ENCODE data around the gene ACVR1B. TPM values are rescaled to one million over a fixed set of nuclear protein-coding genes. Genes with fewer than 3 reads are reported as not detected.

ACVR1B gene
- total and polyA plus RNA-seq, 5 experiments from 2014 or later, result 1.2 to 12.6 (median 2.3) TPM

GRCh38 chr12:51953864-51954263 lies 2.4 kb downstream of the ACVR1B start:
- Mint-ChIP-seq H3K27ac (peak overlapping the region in 9 of 10 donors; percentile 16 to 87 (median 57)), H3K4me1 (peaks cover 31 to 51% (median 50%) of the 10 kb centered on the region in 4 donors), H3K9me3 (no peaks in the 10 kb centered on the region), H3K4me3 (peak overlapping the region; percentile 70 to 98 (median 80)), H3K27me3 (no peaks in the 10 kb centered on the region), H3K36me3 (no peaks in the 10 kb centered on the region)
- POLR2A ChIA-PET, result interaction anchor here (1.0 to 1.5 kb wide), 3 partner anchors 13 to 133 kb away, joined by 3 to 4 read pairs (median 3); no protein-coding TSS in a partner anchor
- ATAC-seq (no peak), DNase-seq (no peak)

GRCh38 chr12:51954561-51955361 lies 3.3 kb downstream of the ACVR1B start:
- no peaks in the 10 kb centered on the region for H3K27me3 Mint-ChIP-seq
- H3K9me3 Mint-ChIP-seq, result no peaks in the 10 kb centered on the region
- H3K27ac Mint-ChIP-seq, result peak overlapping the region; percentile 20 to 83 (median 74)
- ATAC-seq (no peak), DNase-seq (peak in 2 of 10 donors; percentile 17 to 33)
- H3K4me1 Mint-ChIP-seq, result peaks cover 39 to 60% (median 57%) of the 10 kb centered on the region in 4 donors
- H3K36me3 Mint-ChIP-seq, result peaks cover 0 to 5% (median 0%) of the 10 kb centered on the region in 3 donors
- peak overlapping the region in 8 of 10 donors; percentile 11 to 98 (median 46) for H3K4me3 Mint-ChIP-seq
- POLR2A ChIA-PET, result interaction anchor here (0.7 to 1.5 kb wide), 3 partner anchors 12 to 20 kb away, joined by 3 to 4 read pairs (median 3); no protein-coding TSS in a partner anchor

- Mint-ChIP-seq H3K4me3 (peak overlapping the region in 1 of 10 donors; percentile 2), H3K36me3 (peaks cover 0 to 10% (median 0%) of the 10 kb centered on the region in 3 donors), H3K9me3 (no peaks in the 10 kb centered on the region), H3K27ac (peak overlapping the region in 7 of 10 donors; percentile 21 to 83 (median 56)), H3K4me1 (peaks cover 43 to 68% (median 62%) of the 10 kb centered on the region in 4 donors), H3K27me3 (no peaks in the 10 kb centered on the region)
- ATAC-seq, result no peak
- POLR2A ChIA-PET, result no interaction called here
- DNase-seq, result no peak
Observed at GRCh38 chr12:51955702-51956101, 4.2 kb downstream of the ACVR1B start.

- POLR2A ChIA-PET, result no interaction called here
- no peak for DNase-seq
Observed at GRCh38 chr12:51958542-51958941, 7.0 kb downstream of the ACVR1B start.

GRCh38 chr12:51959211-51959610 lies 7.7 kb downstream of the ACVR1B start:
- Mint-ChIP-seq H3K27me3 (no peaks in the 10 kb centered on the region), H3K4me3 (no peak overlapping the region), H3K27ac (peak overlapping the region in 7 of 10 donors; percentile 7 to 79 (median 25)), H3K4me1 (peaks cover 39 to 64% (median 59%) of the 10 kb centered on the region in 4 donors), H3K36me3 (peaks cover 0 to 19% (median 2%) of the 10 kb centered on the region in 3 donors), H3K9me3 (no peaks in the 10 kb centered on the region)
- DNase-seq, result no peak
- ATAC-seq, result no peak
- POLR2A ChIA-PET, result no interaction called here

More at GRCh38 chr12:51958542-51958941, 7.0 kb downstream of the ACVR1B start:
- ATAC-seq, result no peak
- Mint-ChIP-seq H3K27ac (peak overlapping the region in 1 of 10 donors; percentile 24), H3K27me3 (no peaks in the 10 kb centered on the region), H3K4me1 (peaks cover 45 to 70% (median 66%) of the 10 kb centered on the region in 4 donors), H3K4me3 (no peak overlapping the region), H3K36me3 (peaks cover 0 to 18% (median 2%) of the 10 kb centered on the region in 3 donors), H3K9me3 (no peaks in the 10 kb centered on the region)

GRCh38 chr12:51959921-51960320 lies 8.4 kb downstream of the ACVR1B start:
- Mint-ChIP-seq H3K36me3 (peaks cover 0 to 24% (median 2%) of the 10 kb centered on the region in 3 donors), H3K27me3 (no peaks in the 10 kb centered on the region), H3K27ac (peak overlapping the region in 6 of 10 donors; percentile 7 to 79 (median 30)), H3K4me3 (no peak overlapping the region), H3K4me1 (peaks cover 34 to 57% (median 52%) of the 10 kb centered on the region in 4 donors), H3K9me3 (no peaks in the 10 kb centered on the region)
- POLR2A ChIA-PET, result interaction anchor here (0.9 kb wide), 1 partner anchor 82 kb away, joined by 4 read pairs; no protein-coding TSS in a partner anchor
- DNase-seq, result no peak
- ATAC-seq, result no peak

GRCh38 chr12:51960488-51960887 lies 9.0 kb downstream of the ACVR1B start:
- Mint-ChIP-seq H3K4me3 (peak overlapping the region in 1 of 10 donors; percentile 18), H3K27ac (peak overlapping the region in 7 of 10 donors; percentile 0 to 80 (median 36)), H3K36me3 (peaks cover 0 to 24% (median 2%) of the 10 kb centered on the region in 3 donors), H3K4me1 (peaks cover 34 to 52% (median 48%) of the 10 kb centered on the region in 4 donors), H3K27me3 (no peaks in the 10 kb centered on the region), H3K9me3 (no peaks in the 10 kb centered on the region)
- ATAC-seq, result no peak
- DNase-seq, result no peak
- POLR2A ChIA-PET, result interaction anchor here (0.9 kb wide), 1 partner anchor 81 kb away, joined by 4 read pairs; no protein-coding TSS in a partner anchor

- Mint-ChIP-seq H3K27me3 (no peaks in the 10 kb centered on the region), H3K36me3 (peaks cover 0 to 24% (median 2%) of the 10 kb centered on the region in 3 donors), H3K4me1 (peaks cover 35 to 52% (median 45%) of the 10 kb centered on the region in 4 donors), H3K9me3 (no peaks in the 10 kb centered on the region), H3K27ac (peak overlapping the region in 7 of 10 donors; percentile 0 to 80 (median 39)), H3K4me3 (peak overlapping the region in 1 of 10 donors; percentile 18)
- no peak for ATAC-seq
- POLR2A ChIA-PET, result no interaction called here
- DNase-seq, result no peak
Observed at GRCh38 chr12:51960890-51961289, 9.4 kb downstream of the ACVR1B start.

- Mint-ChIP-seq H3K4me1 (peaks cover 33 to 51% (median 42%) of the 10 kb centered on the region in 4 donors), H3K27me3 (no peaks in the 10 kb centered on the region), H3K27ac (peak overlapping the region in 6 of 10 donors; percentile 4 to 76 (median 70)), H3K4me3 (peak overlapping the region in 5 of 10 donors; percentile 11 to 40 (median 18)), H3K9me3 (no peaks in the 10 kb centered on the region), H3K36me3 (peaks cover 0 to 24% (median 2%) of the 10 kb centered on the region in 3 donors)
- peak; percentile 78 to 80 for ATAC-seq
- POLR2A ChIA-PET, result interaction anchor here (0.8 to 1.2 kb wide), 2 partner anchors 11 to 467 kb away, joined by 3 to 7 read pairs; partner anchors contain the start of gene ACVR1B
- no peak for DNase-seq
Observed at GRCh38 chr12:51961834-51962233, 10.3 kb downstream of the ACVR1B start.

- Mint-ChIP-seq H3K4me1 (peaks cover 33 to 49% (median 41%) of the 10 kb centered on the region in 4 donors), H3K4me3 (peak overlapping the region in 1 of 10 donors; percentile 33), H3K36me3 (peaks cover 0 to 24% (median 2%) of the 10 kb centered on the region in 3 donors), H3K9me3 (no peaks in the 10 kb centered on the region), H3K27ac (peak overlapping the region in 1 of 10 donors; percentile 20), H3K27me3 (no peaks in the 10 kb centered on the region)
- no peak for DNase-seq
- ATAC-seq, result no peak
- POLR2A ChIA-PET, result interaction anchor here (1.2 kb wide), 1 partner anchor 12 kb away, joined by 7 read pairs; the partner anchor contains the start of gene ACVR1B
Observed at GRCh38 chr12:51962737-51963136, 11.2 kb downstream of the ACVR1B start.

GRCh38 chr12:51963477-51963876 lies 12.0 kb downstream of the ACVR1B start:
- Mint-ChIP-seq H3K27me3 (no peaks in the 10 kb centered on the region), H3K36me3 (peaks cover 0 to 24% (median 2%) of the 10 kb centered on the region in 3 donors), H3K27ac (no peak overlapping the region), H3K4me3 (no peak overlapping the region), H3K4me1 (peaks cover 33 to 45% (median 39%) of the 10 kb centered on the region in 4 donors), H3K9me3 (no peaks in the 10 kb centered on the region)
- no peak for ATAC-seq
- no peak for DNase-seq
- POLR2A ChIA-PET, result no interaction called here

GRCh38 chr12:51969643-51970042 lies 18.1 kb downstream of the ACVR1B start:
- Mint-ChIP-seq H3K4me3 (peak overlapping the region in 4 of 10 donors; percentile 7 to 58 (median 17)), H3K27ac (peak overlapping the region in 4 of 10 donors; percentile 30 to 83 (median 64)), H3K9me3 (no peaks in the 10 kb centered on the region), H3K27me3 (no peaks in the 10 kb centered on the region), H3K4me1 (peaks cover 40 to 59% (median 53%) of the 10 kb centered on the region in 4 donors), H3K36me3 (peaks cover 0 to 1% (median 0%) of the 10 kb centered on the region in 3 donors)
- DNase-seq (no peak), ATAC-seq (no peak)
- POLR2A ChIA-PET, result no interaction called here
